Muscle layer of duodenum (tissue), 2 donors: Measurements from ENCODE around the gene PALLD.

Experiments used
- H3K27ac ChIP-seq: one replicate; pipeline ENCODE4 v1.7.0; 2013; ENCODE audit warnings: mild to moderate bottlenecking, low read length
- H3K27me3 ChIP-seq: one replicate; pipeline ENCODE4 v1.7.0; 2013; ENCODE audit warnings: low read depth, mild to moderate bottlenecking, control low read depth, low read length
- H3K36me3 ChIP-seq, 2 donors: one replicate each; pipeline ENCODE4 v1.7.0; 2013; ENCODE audit warnings: low read length in 2 of 2, control low read depth in 1 of 2, mild to moderate bottlenecking in 1 of 2; ENCODE audit not compliant: insufficient read depth in 2 of 2, control insufficient read depth in 1 of 2
- H3K4me1 ChIP-seq, 2 donors: one replicate each; pipeline ENCODE4 v1.7.0; 2013; ENCODE audit warnings: low read length in 2 of 2, mild to moderate bottlenecking in 2 of 2, control low read depth in 1 of 2, moderate library complexity in 1 of 2; ENCODE audit not compliant: insufficient read depth in 2 of 2, control insufficient read depth in 1 of 2
- H3K4me3 ChIP-seq, 2 donors: one replicate each; pipeline ENCODE4 v1.7.0; 2013; ENCODE audit warnings: low read length in 2 of 2, low read depth in 1 of 2, mild to moderate bottlenecking in 1 of 2
- H3K9me3 ChIP-seq, 2 donors: one replicate each; pipeline ENCODE4 v1.7.0; 2013; ENCODE audit warnings: low read length in 2 of 2, control low read depth in 1 of 2, mild to moderate bottlenecking in 1 of 2; ENCODE audit not compliant: control insufficient read depth in 1 of 2
- donor health status: healthy.

PALLD gene

DNA sequence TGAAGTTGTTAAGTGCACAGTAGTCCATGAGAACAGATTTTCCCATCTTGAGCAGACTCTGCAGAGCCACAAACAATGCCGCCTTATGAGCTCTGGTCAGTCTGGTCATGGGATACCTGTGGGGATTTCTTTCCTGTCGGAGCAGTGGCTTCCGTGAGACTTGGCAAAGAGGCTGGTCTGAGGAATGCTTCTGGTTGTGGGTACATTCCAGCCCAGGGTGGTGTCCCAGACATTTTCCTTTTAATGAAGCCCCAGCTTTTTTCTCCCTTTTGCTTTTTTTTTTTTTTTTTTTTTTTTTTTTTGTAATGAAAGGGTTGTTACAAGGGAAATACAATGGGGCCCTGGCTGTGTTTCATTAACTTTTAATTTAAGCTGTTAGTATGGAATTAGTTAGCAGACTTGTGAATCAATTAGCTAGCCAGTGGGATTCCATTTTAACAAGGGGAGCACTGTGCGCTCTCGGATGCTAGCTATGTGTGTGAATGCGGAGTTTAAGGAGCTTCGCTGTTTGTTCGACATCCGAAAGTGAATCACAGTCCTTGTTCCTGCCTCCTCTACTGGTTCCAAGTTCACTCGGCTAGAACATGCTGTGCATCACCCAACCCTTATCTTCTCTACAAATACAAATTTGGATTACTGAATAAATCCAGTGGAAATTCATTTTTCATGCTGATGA, 288.1 kb downstream of the PALLD start:
- no peaks in the 10 kb centered on the region for H3K36me3 ChIP-seq
- no peak overlapping the region for H3K4me3 ChIP-seq
- H3K9me3 ChIP-seq = no peaks in the 10 kb centered on the region
- no peak overlapping the region for H3K27ac ChIP-seq
- no peaks in the 10 kb centered on the region for H3K4me1 ChIP-seq
- no peaks in the 10 kb centered on the region for H3K27me3 ChIP-seq

DNA sequence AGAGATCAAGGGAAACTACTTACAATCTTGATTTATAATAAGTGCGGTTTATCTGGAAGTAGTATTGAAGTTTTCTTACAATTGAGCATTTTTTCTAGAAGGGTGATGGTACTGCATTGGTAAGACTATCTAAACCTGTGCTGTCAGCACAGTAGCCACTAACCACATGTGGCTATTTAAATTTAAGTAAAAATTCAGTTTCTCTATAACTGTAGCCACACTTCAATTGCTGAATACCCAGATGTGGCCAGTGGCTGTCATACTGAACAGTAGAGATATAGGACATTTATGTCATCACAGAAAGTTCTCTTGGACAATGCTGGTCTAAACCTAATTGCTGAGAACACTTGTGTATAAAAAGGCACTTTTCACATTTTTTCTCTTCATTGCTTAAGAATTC, 290.5 kb downstream of the PALLD start:
- no peaks in the 10 kb centered on the region for H3K4me1 ChIP-seq
- no peaks in the 10 kb centered on the region for H3K9me3 ChIP-seq
- H3K4me3 ChIP-seq = no peak overlapping the region
- no peak overlapping the region for H3K27ac ChIP-seq
- no peaks in the 10 kb centered on the region for H3K27me3 ChIP-seq
- no peaks in the 10 kb centered on the region for H3K36me3 ChIP-seq

DNA sequence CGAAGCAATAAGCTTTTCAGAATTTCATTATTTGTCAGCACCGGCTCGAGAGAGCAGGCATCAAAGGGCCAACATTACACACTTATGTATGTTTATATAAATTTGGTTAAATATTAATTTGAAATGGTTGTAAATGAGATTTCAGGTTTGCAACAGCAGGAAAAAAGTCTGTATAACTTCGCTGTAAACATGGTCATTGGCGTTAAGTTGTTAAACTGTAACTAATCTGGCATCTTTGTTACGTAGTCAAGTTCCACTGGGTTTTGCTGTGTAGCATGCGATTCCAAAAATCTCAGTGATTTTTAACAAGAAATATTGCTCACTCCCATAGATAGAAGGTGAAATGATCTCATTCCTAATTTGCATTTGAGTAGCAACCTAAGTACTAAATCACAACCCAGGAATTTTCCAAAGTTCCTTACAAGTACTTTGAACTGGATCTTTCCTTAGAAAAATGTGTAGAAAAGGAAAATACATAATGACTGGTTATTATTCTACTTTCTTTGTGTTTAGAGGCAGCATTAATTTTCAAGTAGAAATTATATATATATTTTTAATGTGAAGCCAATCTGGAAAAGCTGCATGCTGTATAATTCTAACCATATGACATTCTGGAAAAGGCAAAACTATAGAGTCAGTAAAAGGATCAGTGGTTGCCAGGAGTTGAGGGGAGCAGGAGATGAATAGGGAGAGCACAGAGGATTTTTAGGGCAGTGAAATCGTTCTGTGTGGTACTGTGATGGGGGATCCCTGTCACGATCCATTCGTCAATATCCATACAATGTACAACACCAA, 291.1 kb downstream of the PALLD start:
- no peaks in the 10 kb centered on the region for H3K27me3 ChIP-seq
- no peaks in the 10 kb centered on the region for H3K36me3 ChIP-seq
- H3K4me1 ChIP-seq = no peaks in the 10 kb centered on the region
- H3K4me3 ChIP-seq = no peak overlapping the region
- H3K27ac ChIP-seq = no peak overlapping the region
- no peaks in the 10 kb centered on the region for H3K9me3 ChIP-seq

DNA sequence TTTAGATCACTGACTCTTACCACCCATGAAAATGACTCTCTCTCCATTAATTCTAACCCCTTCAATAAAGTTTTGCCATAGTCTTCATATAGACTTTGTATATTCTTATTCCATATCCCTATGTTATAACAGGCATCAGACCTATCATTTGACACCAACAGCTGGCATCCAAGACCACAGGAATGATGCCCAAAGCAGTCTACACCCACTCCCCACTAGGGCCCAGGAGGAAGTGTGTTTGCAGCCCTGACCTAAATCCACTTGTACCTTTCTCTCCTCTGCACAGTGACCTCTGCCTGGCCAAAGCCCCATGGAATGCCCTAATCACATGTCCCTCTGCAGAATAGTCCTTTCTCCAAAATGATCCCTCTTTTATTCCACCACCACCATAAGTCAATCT, 294.0 kb downstream of the PALLD start:
- Histone ChIP-seq H3K9me3 (no peaks in the 10 kb centered on the region), H3K27me3 (no peaks in the 10 kb centered on the region), H3K27ac (no peak overlapping the region), H3K36me3 (no peaks in the 10 kb centered on the region), H3K4me3 (no peak overlapping the region), H3K4me1 (no peaks in the 10 kb centered on the region)

DNA sequence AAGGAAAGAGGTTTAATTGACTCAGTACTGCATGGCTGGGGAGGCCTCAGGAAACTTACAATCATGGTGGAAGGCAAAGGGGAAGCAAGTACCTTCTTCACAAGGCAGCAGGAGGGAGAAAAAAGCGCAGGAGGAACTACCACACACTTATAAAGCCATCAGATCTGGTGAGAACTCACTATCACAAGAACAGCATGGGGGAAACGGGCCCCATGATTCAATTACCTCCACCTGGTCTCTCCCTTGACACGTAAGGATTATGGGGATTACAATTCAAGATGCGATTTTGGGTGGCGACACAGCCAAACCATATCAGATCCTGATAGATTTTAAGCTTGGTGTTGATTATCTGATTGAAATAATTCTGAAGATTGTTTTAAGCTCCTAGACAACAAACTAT, 294.5 kb downstream of the PALLD start:
- Histone ChIP-seq H3K36me3 (no peaks in the 10 kb centered on the region), H3K27ac (no peak overlapping the region), H3K27me3 (no peaks in the 10 kb centered on the region), H3K9me3 (no peaks in the 10 kb centered on the region), H3K4me1 (peaks cover 0 to under 1% of the 10 kb centered on the region in 2 donors), H3K4me3 (no peak overlapping the region)

DNA sequence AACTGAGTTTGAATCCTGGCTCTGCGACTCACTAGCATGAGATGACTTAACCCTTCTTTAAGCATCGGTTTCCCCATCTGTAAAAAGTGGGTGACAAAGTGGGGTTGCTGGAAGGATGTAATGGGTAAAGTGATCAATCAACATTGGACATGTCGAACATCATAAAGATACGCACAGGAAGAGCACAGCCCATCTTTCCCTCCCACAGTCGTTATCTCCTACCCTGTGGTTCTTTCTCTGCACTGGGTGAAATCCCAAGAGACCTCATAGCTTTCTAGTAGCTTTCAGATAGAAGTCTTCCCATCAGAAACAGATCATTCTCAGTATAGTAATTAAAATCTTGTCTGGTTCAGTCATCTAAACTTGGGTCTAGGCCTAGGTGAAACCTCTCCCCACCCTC, 296.7 kb downstream of the PALLD start:
- Histone ChIP-seq H3K9me3 (no peaks in the 10 kb centered on the region), H3K4me1 (peaks cover 0 to 11% of the 10 kb centered on the region in 2 donors), H3K27me3 (no peaks in the 10 kb centered on the region), H3K4me3 (no peak overlapping the region), H3K27ac (no peak overlapping the region), H3K36me3 (no peaks in the 10 kb centered on the region)

DNA sequence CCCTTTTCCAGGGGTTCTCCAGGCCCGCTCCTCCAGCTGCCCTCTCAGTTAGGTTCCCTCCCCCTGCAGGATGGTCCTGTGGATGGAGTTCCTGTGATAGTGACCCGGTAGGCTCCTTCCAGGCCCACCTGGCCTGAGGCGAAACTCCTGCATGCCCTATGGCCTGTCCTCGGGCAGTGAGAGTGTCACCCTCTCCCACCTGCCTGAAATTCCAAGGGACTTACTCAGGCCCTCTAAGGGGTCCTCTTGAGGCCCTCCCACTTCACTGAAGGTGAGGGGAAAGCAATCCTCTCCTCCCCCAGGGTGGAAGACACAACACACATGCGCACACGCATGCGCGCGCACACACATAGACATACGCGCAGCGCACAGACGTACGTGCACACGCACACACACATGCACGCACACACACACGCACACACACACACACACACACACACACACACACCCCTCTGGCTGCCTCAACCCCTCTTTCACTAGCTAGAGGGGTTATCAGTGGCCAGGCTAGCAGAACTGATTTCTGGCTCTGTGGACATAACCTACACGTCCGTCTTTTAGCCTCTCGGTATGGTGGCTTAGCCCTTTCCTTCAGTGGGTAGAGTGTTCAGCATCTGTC, 297.3 kb downstream of the PALLD start:
- H3K4me1 ChIP-seq = peaks cover 0 to 11% of the 10 kb centered on the region in 2 donors
- H3K27ac ChIP-seq = no peak overlapping the region
- H3K4me3 ChIP-seq = no peak overlapping the region
- no peaks in the 10 kb centered on the region for H3K9me3 ChIP-seq
- H3K36me3 ChIP-seq = no peaks in the 10 kb centered on the region
- H3K27me3 ChIP-seq = no peaks in the 10 kb centered on the region

DNA sequence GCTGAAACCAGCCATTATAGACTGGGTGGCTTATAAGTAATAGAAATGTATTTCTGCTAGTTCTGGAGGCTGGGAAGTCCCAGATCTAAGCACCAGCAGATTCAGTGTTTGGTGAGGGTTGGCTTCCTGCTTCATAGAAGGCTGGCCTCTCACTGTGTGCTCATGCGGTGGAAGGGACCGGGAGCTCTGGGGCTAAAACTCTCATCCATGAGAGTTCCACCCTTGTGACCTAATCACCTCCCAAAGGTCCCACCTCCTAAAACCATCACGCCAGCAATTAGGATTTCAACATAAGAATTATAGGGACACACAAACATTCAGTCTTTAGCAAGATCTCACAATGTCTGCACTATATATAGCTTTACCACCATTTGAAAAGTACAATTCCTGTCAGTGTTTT, 298.0 kb downstream of the PALLD start:
- Histone ChIP-seq H3K27me3 (no peaks in the 10 kb centered on the region), H3K9me3 (no peaks in the 10 kb centered on the region), H3K36me3 (no peaks in the 10 kb centered on the region), H3K27ac (no peak overlapping the region), H3K4me1 (peaks cover 0 to 11% of the 10 kb centered on the region in 2 donors), H3K4me3 (no peak overlapping the region)

DNA sequence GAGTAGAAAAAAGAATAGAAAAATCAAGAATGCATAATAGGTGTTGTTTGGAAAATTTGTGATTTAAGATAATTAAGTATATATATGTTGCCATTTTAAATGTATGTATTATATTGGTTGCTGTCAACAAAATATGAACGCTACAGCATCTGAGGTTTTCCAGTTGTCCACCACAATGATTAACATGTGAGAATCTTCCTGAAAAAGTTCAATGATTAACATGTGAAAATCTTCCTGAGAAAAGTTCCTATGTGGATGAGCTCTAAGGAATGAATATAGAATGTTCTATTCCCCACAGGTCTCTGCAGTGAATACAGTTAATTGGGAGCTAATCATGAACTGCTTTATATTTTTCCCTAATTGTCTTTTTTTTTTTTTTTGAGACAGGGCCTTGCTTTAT, 298.5 kb downstream of the PALLD start:
- Histone ChIP-seq H3K4me3 (no peak overlapping the region), H3K27ac (no peak overlapping the region), H3K36me3 (no peaks in the 10 kb centered on the region), H3K27me3 (no peaks in the 10 kb centered on the region), H3K4me1 (peaks cover 0 to 11% of the 10 kb centered on the region in 2 donors), H3K9me3 (no peaks in the 10 kb centered on the region)

DNA sequence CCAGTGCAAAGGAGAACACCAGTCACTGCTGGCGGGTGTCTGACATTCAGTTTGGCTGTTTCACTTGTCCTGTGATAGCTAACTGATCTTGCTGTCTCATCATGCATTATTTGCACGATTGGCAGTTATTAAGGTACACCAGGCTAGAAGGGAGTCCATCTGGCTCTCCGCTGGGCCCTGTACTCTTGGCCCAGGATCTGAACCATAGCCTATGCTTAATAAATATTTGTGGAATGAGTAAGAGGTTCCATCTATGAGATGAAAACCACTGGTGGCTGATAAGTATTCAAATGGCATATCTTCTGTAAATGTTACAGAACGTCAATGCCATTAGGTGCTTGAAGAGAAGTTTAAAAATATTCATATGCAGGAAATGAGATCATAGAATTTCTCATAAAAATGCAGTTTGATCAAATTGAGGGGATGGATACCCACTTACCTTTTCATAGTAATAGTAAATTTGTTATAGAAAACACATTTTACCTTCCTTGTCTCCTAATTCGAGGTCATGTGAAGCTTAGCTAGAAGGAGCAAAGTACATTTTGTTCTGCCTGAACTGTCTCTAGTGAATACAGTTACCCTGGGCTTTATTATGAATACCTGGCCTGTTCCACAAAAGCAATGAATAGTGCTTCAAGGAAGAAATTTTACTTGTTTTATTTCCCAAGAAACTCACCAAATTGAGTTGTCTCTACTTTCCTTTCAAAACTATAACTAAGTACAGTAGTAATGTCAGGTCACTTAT, 299.7 kb downstream of the PALLD start:
- H3K4me1 ChIP-seq = peaks cover 0 to 11% of the 10 kb centered on the region in 2 donors
- H3K36me3 ChIP-seq = no peaks in the 10 kb centered on the region
- peak overlapping the region; percentile 34 for H3K27ac ChIP-seq
- H3K4me3 ChIP-seq = no peak overlapping the region
- no peaks in the 10 kb centered on the region for H3K9me3 ChIP-seq
- H3K27me3 ChIP-seq = no peaks in the 10 kb centered on the region

DNA sequence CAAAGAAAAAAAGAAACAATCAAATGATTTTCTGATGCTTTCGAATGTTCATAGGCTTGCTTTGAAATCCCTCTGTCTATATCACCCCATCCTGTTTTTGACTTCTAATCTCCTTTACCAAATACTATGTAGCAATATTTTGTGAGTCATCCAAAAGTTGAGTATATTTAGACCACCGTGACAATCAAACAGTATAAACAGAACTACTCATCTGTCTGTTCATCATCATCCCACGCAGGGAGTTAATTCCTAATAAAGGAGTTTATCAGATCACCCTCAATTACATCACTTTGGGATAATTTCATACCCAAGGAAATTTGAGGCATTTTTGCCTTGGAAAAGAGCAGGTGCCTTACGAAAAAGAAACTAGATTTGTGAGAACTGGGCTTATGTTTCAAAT, 300.3 kb downstream of the PALLD start:
- peak overlapping the region; percentile 34 for H3K27ac ChIP-seq
- no peak overlapping the region for H3K4me3 ChIP-seq
- H3K4me1 ChIP-seq = peaks cover 0 to 11% of the 10 kb centered on the region in 2 donors
- H3K36me3 ChIP-seq = no peaks in the 10 kb centered on the region
- H3K9me3 ChIP-seq = no peaks in the 10 kb centered on the region
- no peaks in the 10 kb centered on the region for H3K27me3 ChIP-seq
